Activated CD8-positive, alpha-beta memory T cell treated with anti-CD3 and anti-CD28 coated beads, Interleukin-2, amount 50 U/mL, for 4 hours (primary cell): ENCODE results near the gene DEK.
"Not testable (repeated sequence)": the region's sequence is repeated elsewhere in the genome, so short reads cannot be mapped to it uniquely, and the experiment has no call there.

ENCODE experiments used
- DNase-seq: peaks from one replicate; pipeline ENCODE4 v3.0.0-alpha.2; 2020

DEK gene, protein sequence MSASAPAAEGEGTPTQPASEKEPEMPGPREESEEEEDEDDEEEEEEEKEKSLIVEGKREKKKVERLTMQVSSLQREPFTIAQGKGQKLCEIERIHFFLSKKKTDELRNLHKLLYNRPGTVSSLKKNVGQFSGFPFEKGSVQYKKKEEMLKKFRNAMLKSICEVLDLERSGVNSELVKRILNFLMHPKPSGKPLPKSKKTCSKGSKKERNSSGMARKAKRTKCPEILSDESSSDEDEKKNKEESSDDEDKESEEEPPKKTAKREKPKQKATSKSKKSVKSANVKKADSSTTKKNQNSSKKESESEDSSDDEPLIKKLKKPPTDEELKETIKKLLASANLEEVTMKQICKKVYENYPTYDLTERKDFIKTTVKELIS

DNA sequence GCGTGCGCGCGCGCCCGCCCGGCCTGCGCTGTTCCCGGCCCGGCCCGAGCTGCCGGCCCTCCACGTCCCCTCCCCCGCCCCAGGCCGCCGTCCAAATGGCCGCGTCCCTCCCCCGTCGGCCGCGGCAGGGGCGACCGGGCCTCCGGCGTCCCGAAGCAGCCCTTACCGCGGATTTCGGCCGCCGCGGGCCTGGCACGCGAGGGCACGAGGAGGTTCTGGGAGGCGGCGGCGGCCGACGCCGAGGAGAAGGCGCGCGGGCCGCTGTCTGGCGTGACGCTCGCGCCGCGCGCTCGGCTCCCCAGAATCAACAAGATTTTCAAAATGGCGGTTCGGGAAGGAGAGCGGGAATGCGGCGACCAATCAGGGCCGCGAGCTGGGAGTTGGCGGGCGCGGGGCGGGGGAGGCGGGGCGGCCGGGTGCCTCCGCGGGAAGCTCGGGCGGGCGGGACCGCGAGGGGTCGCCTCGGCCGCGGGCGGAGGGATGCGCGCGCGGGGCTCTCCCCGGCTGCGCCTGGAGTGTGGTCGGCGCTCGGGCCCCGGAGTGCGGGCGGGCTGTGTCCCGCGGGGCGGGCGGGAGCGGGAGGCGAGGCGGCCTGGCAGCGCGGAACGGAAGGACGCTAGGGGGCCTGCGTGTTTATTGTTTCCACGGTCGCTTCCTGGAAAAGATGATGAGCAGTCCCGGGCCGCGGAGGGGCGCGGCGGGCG, at the start of gene DEK:
Gene DEK (minus strand): TSS at position 312 of the 704 bp plus-strand sequence. CDS start 543 bp downstream, outside the sequence.
- DNase-seq: peak; percentile 88

DNA sequence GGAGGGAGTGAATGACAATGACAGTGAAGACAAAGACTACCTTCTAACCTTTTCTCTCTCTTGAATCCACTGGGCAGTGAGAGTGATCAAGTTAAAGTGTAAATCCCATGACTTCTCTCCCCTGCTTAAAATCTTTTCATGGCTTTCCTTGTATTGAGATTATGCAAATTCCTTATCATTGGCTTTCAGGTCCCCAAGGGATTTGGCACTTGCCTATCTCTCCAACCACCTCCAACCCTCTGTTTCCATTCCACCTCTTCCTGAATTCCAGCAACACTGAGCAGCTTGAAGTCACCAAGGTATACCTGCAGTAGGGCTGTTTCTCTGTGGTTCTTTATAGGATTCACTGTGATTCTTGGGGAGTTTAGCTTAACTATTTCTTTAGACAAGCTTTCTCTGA, 48.0 kb upstream of the DEK start:
- no peak for DNase-seq

DNA sequence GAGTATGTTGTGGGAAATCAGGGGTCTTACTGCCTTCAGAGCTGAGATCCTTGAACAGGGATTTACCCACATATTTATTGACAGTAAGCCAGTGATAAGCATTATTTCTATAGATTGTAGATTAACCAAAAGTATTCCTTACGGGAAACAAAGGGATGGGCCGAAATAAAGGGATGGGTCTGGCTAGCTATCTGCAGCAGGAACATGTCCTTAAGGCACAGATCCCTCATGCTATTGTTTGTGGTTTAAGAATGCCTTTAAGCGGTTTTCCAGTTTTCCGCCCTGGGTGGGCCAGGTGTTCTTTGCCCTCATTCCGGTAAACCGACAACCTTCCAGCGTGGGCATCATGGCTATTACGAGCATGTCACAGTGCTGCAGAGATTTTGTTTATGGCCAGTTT, 45.7 kb upstream of the DEK start:
- not testable (repeated sequence) for DNase-seq

DNA sequence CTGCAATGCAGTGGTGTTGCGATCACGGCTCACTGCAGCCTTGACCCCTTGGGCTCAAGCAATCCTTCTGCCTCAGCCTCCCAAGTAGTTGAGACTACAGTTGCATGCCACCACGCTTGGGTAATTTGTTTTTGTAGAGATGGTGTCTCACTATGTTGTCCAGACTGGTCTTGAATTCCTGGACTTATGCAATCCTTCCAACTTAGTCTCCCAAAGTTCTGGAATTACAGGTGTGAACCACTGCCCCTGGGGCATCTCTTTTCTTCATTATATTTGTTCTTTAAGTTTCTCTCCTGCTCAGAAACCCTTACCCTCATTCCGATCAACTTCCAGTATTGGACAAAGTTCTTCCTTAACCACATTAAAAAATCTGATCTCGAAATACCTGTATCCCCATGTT, 44.7 kb upstream of the DEK start:
- no peak for DNase-seq

DNA sequence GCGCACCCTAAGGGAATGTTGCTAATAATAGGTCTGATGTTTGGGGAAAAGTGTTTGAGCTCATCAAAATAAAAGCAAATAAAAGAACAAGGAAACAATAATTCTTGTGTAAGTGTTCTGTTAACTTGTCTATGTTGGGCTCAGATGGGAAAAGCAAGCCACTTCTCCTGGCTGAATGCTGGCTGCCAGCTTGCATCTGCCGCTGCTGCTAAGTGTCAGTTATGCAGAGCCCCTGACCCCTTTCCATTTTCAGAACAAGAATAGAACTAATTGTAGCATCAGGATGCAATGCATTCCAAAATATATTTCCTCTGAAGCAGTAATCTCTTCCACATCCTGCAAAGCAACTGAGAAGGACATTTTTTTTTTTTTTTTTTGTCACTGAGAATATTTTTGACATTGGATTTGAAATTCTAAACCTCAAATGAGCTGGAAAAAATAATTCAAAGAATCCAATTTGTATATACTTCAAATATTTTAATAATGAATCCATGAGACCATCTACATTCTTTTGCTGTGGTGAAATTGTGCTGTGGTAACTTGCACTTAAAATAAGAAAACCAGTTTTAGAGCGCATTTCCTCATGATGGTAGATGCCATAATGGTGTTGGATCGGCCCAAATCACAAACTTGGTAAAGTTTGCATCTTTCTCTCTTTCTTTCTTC, 43.9 kb upstream of the DEK start:
- no peak for DNase-seq

DNA sequence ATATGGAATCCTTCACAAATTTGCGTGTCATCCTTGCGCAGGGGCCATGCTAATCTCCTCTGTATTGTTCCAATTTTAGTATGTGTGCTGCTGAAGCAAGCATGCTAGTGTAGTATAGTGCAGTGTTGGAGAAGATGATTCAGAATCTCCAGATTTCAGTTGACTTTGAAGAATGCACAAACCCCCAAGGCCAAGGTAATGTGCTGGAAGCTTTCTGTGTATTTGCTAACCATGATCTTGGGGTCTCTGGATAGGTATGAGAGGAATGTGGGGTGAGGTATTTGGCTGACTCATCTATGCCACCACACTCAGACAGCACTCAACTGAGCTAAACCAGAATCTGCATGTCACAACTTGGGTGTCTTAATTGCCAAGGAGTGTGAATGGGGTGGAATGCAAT, 42.6 kb upstream of the DEK start:
- DNase-seq: no peak

DNA sequence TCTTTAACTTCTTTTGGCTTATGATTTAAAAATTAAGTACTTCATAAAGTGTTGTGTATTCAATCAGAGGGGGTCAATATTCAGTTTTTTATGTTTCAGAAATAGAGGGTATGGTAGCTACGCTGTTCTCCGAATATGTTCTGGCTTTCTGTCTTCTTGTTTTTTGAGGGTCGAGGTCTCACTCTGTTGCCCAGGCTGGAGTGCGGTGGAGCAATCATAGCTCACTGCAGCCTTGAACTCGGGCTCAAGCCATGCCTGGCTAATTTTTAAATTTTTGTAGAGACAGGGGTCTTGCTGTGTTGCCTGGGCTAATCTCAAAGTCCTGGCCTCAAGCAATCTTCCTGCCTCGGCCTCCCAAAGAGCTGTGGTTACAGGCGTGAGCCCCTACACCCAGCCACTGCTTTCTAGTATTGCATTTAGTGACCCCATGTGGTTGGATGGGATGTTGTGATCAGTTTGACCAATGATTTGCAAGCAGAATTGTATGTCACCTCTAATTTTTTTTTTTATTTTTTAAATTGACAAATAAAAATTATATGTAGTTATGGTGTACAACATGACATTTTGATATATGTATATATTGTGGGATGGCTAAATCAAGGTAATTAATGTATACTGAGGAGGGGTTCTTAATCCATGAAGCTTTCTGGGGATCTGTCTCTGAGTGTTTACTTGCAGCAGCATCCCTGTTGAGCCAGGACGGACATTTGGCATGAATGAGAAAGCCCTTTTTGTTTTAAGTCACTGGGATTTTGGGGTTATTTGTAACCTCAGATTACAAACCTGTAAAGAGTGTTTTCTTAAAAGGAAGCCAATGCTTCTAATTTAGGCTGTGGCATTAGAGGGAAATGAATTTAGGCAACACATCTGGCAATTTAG, 38.5 kb upstream of the DEK start:
- no peak for DNase-seq

DNA sequence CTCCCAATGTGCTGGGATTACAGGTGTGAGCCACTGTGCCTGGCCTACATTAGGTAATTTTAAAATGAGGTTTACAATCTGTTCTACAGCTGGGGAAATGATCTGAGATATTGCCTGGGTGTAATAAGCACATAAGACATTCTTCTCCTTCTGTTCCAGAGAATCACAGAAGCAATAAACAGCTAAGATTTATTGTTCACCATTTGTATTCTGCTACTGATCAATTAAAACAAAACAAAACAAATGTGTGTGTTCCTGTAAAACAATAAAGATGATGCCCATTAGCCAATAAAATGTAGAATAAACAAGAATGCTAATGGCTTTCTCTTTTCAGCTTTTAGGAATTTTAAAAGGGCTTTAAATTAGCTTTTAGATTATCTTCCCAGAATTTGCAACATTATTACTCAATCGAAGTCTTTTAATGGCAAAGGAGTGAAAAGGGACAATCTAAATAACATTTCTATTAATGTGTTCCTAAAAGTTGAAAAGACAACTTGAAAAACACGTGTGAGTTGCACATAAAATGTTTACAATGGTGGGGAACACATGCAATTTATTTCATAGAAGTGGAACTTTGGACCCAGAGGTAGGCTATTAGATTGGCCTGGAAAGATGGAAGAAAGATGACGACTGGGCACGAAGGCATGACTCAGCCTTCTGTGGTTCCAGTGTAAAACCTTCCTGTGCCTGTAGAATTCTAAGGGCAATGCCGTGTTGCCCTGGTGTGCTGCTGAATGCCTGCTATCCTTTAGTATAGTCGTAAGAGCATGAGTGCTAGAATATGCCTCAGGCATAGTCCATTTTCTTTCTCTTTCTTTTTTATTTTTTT, 29.0 kb upstream of the DEK start:
- no peak for DNase-seq

DNA sequence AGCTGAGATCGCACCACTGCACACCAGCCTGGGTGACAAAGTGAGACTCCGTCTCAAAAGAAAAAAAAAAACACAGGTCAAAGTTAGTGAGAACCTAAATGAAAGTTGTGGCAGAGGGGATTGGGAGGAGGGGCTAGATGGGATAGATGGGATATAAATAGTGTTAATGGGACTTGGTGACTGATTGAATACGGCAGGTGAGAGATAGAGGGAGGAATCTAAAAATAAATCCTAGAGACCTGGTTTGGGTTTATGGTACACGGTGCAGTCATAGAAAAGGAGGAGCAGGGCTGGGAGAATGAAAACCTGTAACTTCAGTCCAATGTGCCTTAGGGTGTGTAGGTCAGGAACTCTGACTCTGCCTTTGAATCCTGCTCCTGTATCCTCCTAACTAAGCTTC, 25.0 kb upstream of the DEK start:
- no peak for DNase-seq

DNA sequence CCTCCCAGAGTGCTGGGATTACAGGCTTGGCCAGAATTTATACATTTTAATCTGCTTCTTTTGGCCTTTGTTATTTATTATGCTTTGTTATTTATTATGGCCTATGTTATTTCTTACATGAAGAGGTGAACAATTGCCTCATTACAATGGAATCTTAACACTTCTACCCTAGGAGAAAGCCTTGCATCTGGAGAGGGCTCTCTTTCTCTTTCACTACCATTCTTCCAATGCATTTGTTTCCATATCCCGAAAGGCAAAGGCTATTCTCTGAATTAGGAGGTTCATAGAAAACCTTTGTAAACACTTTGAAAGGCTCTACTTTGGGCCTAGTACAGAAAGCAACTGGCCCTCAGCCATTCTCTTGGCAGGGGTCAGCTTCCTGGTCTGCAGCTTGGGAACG, 19.9 kb upstream of the DEK start:
- no peak for DNase-seq

DNA sequence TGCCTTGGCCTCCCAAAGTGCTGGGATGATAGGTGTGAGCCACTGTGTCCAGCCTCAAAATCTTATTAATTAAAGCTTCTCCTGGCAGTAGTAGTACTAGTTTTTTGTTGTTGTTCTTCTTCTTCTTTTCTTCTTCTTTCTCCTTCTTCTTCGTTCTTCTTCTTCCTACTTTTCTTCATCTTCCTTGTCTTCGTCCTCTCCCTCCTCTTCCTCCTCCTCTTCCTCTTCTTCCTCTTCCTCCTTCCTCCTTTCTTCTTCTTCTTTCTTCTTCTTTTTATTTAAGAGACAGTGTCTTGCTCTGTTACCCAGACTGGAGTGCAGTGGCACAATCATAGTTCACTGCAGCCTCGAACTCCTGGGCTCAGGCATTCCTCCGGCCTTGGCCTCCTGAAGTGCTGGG, 17.2 kb upstream of the DEK start:
- DNase-seq: no peak

DNA sequence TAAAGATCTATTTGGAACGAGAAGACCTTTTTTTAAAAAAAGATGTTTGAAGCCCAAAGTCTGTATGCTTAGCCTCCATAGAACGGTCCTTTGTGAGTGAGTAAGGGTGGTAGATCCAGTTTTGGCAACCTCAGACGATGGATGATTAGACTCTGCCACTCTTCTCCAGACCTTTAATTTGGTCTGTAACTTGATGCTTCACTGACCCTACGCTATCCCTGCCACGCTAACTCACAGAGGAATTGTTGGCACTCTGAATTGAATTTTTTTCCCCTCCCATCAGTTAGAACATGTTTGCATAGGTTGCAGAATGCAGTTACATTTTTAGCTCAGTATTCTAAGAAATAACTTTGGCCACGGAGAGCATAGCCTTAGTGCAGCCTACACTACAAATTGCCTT, 15.8 kb upstream of the DEK start:
- no peak for DNase-seq

DNA sequence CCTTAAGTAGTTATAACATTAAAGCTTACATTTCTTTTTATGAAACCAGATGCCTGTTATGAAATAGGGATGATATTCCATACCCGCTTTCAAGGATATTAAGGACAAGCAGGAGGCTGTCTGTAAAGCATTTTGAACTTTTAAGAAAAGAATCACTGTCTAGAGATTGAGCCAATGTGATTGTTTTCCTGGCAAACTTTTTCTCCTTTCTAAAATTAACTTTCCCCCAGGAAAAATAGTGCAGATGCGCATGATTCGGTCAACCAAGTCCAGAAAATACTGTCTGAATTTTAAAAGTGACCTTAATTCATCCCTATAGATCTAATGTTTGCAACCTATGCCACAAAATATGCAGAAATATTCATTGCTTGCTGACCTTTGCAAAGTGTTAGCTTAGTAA, 15.1 kb upstream of the DEK start:
- DNase-seq: no peak

DNA sequence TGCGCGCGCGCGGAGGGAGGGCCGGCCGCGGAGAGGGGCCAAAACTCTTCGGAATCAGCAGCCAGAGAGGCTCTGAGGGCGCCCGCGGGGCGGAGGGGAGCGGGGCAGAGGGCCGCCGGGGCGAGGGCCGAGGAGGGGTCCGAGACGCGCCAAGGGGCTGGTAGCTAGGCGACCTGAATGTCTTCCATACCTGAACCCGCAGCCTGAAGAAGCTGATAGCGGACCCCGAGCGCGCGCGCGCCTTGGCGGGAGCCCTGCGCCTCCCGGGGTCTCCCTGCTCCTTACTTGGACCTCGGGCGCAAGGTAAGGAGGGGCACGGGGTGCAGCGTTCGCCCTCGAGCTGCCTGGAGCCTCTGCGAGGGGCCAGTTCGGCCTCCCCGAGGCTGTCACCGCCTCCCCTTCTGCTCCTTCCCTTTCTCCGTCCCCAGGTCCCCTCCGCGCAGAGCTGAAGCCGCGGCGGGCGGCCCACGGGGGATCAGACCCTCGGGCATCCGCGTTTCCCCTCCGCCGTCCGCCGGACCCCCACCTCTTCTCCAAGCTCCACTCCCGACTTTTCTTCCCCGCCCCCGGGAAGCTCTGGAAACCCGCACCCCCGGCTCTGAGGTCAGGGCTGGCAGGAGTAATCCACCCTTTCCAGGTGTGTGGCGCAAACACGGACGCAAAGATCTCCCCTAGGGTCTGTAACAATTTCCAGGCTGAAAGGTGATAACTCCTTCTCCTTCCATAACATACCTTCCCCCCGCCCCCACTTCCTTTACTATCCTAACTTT, 13.1 kb upstream of the DEK start:
- DNase-seq: no peak

DNA sequence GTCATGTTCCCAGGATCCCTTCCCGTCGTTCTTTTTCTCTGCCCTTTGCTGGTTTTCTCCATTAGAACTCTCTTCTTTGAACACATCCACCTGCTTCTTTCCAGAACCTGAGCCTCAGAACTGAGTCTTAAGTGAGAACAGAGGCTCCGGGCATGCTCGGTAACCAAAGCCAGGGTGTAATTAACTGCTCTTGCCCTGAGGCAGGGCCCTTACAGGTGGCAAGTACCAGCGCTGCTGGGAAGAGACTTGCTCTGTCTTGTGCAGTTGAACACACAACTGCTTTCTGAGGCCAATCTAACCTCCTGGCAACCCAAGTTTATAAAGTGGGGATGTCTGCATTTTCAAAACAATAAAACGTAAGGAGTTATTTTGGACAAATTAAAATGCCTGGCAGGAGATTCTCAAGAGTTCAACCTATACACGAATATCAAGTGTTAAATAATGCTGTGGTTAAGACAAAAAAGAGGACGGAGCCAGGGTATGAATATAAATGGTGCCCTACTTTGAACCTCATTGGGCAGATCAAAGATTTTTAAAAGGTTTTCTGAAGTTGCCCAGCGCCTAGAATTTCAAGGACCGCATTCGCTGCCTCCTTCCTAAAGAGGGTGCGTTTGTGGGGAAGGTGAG, 12.4 kb upstream of the DEK start:
- no peak for DNase-seq

DNA sequence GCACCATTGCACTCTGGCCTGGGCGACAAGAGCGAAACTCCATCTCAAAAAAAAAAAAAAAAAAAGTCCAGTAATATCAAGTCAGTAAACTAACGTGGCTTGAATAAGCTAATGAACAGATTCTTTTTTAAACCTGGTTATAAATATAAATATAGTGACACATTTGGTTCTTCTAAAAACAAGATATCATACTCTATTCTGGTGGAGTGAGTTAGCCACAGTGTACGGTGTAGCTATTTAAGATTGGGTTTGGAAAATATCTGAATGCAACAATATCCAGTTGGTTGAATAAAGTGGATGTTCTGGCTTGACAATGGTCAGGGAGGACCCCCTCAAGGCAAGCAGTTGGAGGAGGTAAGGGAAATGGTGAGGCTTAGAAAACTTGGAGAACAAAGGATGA, 5.9 kb upstream of the DEK start:
- DNase-seq: no peak

DNA sequence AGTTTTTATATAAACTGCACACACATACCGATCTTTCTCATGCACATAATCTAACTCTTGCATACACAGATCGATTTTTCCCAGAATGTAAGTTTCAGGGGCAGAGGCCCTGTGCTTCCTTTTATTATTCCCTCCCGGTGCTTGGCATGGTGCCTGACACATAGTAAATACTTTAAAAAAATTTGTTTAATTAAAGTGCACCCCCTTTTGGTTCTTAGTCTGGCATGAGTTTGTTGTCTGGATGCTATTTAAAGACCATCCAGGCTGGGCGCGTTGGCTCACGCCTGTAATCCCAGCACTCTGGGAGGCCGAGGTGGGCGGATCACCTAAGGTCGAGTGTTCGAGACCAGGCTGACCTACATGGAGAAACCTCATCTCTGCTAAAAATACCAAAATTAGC, 5.4 kb upstream of the DEK start:
- no peak for DNase-seq

DNA sequence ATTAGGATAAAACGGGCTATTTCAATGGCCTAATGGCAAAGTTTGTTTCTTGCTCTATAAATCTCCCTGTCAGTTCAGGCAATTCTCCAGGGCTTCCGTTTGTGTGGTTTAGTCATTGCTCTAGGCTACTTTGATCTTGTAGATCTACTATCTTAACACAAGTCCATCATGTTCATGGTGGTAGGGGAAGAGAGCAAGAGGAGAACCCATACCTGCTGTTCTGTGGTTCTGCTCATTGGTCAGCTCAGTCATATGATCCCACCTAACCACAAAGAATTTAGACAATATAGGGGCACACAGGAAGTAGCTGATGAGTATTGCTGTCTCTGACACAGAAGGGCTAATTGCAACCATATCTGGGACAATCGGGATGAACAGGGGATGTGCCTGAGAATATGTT, 4.9 kb upstream of the DEK start:
- no peak for DNase-seq

DNA sequence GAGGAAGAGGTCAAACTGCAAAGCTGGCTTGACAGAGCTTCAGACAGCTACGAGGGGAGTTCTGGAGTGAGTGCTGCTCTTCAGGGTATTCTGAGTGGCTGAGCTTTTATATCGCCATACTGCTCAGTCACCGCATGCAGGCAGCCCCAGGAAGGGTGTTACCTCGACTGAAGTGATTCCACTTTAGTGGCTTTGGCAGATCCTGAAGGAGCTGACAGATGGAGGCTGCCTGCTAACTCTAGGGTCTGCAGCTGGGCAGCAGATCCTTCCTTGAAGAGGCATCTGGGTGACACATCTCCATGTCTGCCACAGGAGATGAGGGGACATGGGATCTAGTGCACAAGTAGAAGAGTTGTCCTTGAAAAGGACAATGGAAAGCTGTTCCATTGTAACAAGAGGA, 3.7 kb upstream of the DEK start:
- no peak for DNase-seq

DNA sequence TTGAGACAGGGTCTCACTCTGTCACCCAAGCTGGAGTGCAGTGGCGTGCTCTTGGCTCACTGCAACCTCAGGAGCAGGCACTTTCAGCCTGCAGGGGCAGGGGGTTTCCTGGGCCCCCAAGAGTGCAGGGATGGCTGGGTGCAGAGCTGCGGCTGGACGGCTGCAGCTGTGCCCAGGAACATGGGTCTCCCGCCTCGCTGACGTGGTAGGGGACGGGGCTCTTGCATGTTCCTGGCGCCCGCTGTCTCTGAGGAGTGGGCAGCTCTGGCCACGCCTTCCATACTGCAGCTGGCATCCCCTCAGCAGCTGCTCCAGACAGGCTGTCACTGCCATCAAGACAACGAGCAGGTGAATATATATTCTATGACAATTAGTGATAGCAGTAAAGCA, 2.2 kb upstream of the DEK start:
- DNase-seq: no peak
